NOMO-1 treated with dmso at 0.1 percent for 144 hours (cell line): ENCODE measurements around the gene NIM1K.
"Not testable (repeated sequence)": the region's sequence is repeated elsewhere in the genome, so short reads cannot be mapped to it uniquely, and the experiment has no call there.

ENCODE experiments used
- DNase-seq: peaks from one replicate; lab custom pipeline; 2025; ENCODE audit not compliant: unreplicated experiment; lab: John Stamatoyannopoulos, UW

NIM1K gene

DNA sequence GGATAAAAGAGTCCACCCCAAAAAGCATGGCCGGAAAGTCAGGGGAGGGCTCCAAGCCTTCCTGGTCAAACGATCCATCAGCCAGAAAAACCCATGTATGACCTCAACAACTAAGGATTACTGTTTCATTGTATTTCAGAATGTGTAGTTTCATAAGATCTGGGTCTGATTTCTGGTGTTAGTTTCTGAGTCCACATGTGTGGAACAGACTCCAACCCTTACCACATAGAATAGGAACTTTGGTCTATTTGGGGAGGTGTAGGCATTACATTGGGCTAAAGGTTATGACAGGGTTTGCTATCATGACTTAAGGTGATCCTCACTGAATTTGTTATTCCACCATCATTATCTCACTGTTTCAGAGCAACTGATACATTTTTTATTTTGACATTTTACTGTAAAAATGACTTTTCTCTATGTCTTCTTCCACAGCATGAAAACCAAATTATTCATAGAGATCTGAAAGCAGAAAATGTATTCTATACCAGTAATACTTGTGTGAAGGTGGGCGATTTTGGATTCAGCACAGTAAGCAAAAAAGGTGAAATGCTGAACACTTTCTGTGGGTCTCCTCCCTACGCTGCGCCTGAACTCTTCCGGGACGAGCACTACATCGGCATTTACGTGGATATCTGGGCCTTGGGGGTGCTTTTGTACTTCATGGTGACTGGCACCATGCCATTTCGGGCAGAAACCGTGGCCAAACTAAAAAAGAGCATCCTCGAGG lies 87.7 kb downstream of the NIM1K start:
- DNase-seq: no peak

DNA sequence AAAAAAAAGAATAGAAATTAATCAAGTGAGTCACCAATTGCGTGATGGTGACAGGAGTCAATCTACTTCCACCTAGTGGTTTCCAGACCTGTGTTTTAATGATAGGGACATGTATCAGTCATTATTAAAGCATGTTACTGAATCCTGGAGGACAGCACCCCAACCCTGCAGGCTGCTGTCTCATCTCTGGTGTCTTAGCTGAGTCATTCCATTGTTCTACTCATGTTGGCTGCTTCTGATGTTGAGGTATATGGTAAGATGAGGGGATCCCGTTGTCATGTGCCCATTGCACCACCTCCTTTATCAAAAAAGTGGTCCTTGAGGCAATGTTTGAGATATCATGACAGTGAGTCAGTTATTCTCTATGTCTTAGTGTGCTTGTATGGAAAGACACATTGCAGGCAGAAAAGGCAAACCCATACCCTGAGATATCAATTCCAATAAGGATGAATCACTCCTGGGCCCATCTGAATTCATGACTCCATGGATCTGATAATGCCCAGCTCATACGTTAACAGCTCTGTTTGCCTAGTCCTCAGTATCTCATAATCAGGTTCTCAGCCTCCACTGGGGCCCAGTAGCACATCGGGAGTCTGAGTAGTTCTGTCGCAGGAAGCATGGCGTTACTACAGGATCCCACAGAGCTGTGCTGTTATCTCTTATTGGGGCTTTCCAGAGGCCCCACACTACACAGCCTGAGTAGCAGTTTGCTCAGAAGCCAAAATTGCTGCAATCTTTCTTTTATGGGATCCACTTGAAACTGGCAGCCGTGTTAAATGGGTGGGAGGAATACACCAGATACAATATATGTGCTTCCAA lies 90.0 kb downstream of the NIM1K start:
- no peak for DNase-seq

GRCh38 chr5:43286623-43287022 lies 94.6 kb downstream of the NIM1K start:
- DNase-seq: no peak

GRCh38 chr5:43287493-43287892 lies 95.5 kb downstream of the NIM1K start:
- no peak for DNase-seq

DNA sequence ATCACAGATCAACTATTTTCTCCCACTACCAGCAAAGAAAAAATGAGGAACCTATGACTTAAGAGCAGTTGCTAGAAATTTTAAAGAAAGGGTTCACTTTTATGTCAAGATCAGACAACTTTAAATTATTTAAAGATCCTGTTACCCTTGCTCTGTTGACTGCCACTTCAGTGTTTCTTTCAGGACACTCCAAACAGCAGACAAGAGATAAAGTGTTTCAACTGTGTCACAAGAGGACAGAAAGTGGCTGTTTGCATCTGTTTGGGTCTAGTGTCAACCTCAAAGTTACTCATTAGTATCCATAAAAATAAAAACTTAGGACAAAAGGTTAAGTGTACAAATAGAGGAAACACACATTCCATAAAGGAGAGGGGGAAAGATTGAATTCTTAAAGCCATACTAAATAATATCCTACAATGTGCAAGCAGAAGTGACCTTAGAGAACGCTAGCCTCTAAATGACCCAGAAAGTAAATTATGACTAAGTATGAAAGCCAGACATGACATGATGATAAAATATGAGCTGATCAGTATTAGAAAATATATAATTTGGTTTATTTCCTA lies 96.3 kb downstream of the NIM1K start:
- DNase-seq: no peak

DNA sequence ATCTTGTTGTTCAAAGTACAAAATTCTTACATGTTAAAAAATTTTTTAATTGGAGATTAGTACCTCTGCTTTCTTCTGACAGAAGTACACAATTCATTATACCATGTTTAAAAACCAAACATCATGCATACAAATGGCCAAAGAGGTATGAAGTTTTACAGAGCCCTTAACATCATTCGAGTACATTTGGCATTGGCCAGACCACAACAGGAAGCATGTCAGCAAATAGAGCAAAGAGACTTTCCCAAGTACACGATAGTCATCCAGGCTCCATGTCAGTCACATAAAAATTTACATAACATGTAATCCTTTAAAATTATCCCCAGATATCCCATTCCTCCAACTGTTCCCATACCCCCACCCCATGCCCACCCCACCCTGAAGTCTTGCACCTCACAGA lies 98.7 kb downstream of the NIM1K start:
- DNase-seq: no peak

- no peak for DNase-seq
Observed at GRCh38 chr5:43294226-43294625, 102.2 kb downstream of the NIM1K start.

- DNase-seq: no peak
Observed at GRCh38 chr5:43295202-43295601, 103.2 kb downstream of the NIM1K start.

GRCh38 chr5:43296835-43297234 lies 104.8 kb downstream of the NIM1K start:
- no peak for DNase-seq

- DNase-seq: no peak
Observed at GRCh38 chr5:43298443-43298842, 106.4 kb downstream of the NIM1K start.

GRCh38 chr5:43300112-43300511 lies 108.1 kb downstream of the NIM1K start:
- no peak for DNase-seq

GRCh38 chr5:43301653-43302091 lies 109.6 kb downstream of the NIM1K start:
- no peak for DNase-seq

- no peak for DNase-seq
Observed at GRCh38 chr5:43302481-43302880, 110.5 kb downstream of the NIM1K start.

GRCh38 chr5:43303242-43303641 lies 111.2 kb downstream of the NIM1K start:
- DNase-seq: no peak

- DNase-seq: no peak
Observed at GRCh38 chr5:43304525-43304924, 112.5 kb downstream of the NIM1K start.

DNA sequence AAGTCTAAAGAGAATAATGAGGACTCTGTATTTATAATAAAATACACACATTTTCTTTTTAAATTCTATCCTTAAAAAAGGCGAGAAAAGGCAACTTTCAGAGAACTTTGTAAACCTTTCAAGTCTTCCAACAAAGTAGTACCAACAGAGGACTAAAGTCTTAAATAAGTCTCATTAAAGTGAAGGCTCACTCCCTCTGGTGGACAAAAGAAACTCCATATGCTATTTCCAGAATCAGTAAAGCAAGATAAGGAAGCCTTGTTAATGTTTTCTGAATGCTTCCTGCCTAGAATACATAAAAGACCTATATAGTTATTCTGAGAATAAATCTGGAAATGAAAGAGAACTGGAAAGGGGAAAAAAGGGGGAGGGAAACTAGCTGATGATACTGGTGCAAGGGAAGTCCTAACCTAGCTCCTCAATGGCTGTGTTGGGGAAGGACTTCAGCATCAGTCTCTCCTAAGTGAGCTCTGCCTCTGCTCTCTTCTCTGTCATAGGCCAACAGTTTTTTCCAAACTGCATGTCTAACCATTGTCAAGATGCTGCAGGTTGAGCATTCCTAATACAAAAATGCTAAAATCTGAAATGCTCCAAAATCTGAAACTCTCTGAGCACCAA lies 114.0 kb downstream of the NIM1K start:
- DNase-seq: peak; percentile 32

DNA sequence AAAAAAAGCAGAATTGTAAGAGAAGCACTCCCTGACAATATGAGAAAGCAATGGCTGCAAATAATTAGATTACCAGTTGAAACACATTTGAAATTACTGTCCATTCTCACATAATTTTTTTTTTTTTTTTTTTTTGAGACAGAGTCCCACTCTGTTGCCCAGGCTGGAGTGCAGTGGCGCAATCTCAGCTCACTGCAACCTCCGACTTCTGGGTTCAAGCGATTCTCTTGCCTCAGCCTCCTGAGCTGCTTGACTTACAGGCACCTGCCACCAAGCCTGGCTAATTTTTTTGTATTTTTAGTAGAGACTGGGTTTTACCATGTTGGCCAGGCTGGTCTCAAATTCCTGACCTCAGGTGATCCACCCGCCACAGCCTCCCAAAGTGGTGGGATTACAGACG lies 114.9 kb downstream of the NIM1K start:
- not testable (repeated sequence) for DNase-seq

DNA sequence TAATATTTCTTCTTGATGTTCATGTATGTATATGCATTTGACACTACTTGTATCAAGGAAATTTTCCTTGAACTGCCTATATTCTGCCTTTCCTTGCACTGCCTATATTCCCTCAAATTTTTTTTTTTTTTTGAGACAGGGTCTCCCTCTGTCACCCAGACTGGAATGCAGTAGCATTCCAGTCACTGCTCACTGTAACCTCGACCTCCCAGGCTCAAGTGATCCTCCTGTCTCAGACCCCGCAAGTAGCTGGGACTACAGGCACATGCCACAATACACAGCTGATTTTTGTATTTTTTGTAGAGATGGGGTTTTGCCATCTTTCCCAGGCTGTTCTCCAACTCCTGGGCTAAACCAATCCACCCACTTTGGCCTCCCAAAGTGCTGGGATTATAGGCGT lies 117.1 kb downstream of the NIM1K start:
- no peak for DNase-seq

DNA sequence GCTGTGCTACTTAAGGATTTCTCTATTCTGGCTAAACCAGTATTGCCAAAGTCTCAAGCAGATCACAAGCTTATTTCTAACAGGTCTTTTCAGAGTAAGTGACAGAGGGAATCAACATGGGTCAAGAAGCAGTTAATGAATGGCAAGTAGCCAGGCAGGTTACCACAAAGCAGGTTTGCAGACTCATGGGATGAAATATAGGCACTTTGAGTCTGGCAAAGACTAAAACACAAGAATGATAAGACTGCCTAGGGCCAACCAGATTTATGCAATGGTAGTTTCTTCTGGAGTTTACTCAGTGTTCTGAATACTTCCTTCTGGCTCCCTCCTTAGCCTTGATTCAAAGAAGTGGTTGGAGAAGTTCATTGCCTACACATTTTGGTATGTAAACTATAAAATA lies 117.6 kb downstream of the NIM1K start:
- no peak for DNase-seq

DNA sequence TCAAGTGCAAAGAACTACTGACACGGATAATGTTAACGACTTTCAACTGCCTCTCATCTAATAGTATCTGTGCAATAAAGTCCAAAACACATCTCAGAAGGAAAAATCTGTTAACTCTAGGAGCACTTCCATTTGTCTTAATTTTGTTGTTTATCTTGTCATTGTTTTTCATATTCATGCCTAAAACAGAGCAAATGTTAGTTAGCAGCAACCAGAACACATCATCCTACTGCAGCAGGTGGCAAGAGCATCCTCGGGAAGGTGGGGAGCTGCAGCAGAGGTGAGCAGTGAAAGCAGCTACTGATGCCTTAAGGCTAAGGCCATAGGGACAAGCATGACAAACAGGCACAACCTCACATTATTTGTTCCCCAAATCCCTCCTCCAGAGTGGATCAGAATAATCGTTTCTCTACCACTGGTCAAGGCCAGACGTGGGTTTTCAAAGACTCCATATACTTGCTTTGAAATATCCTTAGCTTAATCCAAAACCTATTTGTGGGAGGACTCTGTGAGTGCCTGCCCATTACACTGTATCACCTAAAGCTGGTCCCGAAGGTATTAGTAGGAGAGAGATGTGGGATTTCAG lies 120.1 kb downstream of the NIM1K start:
- DNase-seq: no peak

DNA sequence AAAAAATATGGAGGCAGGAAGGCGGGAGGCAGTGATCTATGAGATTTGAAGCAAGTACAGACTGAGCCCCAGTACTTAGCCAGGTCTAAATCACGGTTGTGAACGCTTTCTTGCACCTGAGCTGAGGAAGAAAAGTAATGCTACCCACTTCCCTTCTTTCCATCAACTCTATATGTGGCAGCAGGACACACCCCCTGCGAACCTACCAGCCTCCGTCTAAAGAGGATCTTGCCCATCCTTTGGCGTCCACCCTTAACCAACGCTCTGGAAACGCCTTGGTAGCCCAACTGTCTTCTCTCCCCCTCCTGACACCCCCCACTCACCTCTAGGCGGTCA lies 120.6 kb downstream of the NIM1K start:
- peak; percentile 83 for DNase-seq
